Measurements from ENCODE around the gene XKR3. TPM values are rescaled to one million over a fixed set of nuclear protein-coding genes. Genes with fewer than 3 reads are reported as not detected.
A peak's percentile ranks its signal among the peaks of the same experiment; 100 is the strongest.

The XKR3 gene
- total RNA-seq, 4 donors from 2014 or later, result not detected

- no peaks in the 10 kb centered on the region for H3K4me1 ChIP-seq
- no peaks in the 10 kb centered on the region for H3K27me3 ChIP-seq
- H3K27ac ChIP-seq, result no peak overlapping the region
- H3K9me3 ChIP-seq, result no peaks in the 10 kb centered on the region
- DNase-seq, result no peak
- TF ChIP-seq POLR2A (IDR thresholded peaks at IDR 0.05), result no peak
- TF ChIP-seq, protein P1, sequence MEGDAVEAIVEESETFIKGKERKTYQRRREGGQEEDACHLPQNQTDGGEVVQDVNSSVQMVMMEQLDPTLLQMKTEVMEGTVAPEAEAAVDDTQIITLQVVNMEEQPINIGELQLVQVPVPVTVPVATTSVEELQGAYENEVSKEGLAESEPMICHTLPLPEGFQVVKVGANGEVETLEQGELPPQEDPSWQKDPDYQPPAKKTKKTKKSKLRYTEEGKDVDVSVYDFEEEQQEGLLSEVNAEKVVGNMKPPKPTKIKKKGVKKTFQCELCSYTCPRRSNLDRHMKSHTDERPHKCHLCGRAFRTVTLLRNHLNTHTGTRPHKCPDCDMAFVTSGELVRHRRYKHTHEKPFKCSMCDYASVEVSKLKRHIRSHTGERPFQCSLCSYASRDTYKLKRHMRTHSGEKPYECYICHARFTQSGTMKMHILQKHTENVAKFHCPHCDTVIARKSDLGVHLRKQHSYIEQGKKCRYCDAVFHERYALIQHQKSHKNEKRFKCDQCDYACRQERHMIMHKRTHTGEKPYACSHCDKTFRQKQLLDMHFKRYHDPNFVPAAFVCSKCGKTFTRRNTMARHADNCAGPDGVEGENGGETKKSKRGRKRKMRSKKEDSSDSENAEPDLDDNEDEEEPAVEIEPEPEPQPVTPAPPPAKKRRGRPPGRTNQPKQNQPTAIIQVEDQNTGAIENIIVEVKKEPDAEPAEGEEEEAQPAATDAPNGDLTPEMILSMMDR (IDR thresholded peaks at IDR 0.05), result no peak
- H3K36me3 ChIP-seq, result no peaks in the 10 kb centered on the region
- H3K4me3 ChIP-seq, result no peak overlapping the region
These were observed 35.2 kb downstream of the XKR3 start for GRCh38 chr22:16789860-16790493.

DNA sequence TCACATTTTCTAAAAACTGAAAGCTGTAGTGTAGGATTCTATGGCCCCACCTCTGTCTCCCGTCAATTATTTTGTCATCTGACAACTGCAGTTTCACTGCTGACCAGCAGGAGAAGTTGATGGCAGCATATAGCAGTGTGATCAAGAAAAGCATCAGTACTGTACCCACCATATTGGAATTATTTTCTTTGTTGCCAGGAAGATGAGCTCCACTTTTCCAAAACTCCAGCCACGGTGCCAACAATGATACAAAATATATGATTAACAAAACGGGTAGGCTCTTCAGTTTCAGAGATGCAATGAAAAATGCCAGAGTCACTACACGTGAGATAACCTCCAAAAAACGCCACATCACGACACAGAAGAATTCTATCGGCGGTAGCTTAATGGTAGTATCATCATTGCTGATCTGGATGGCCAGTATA is 41.3 kb downstream of the XKR3 start:
- no peak for TF ChIP-seq POLR2A (IDR thresholded peaks at IDR 0.05)
- TF ChIP-seq, protein P1 (IDR thresholded peaks at IDR 0.05), result peak in 1 of 6 experiments; percentile 14
- H3K36me3 ChIP-seq, result no peaks in the 10 kb centered on the region
- DNase-seq, result no peak
- no peaks in the 10 kb centered on the region for H3K9me3 ChIP-seq
- H3K27me3 ChIP-seq, result no peaks in the 10 kb centered on the region
- H3K4me1 ChIP-seq, result no peaks in the 10 kb centered on the region
- no peak overlapping the region for H3K27ac ChIP-seq
- H3K4me3 ChIP-seq, result no peak overlapping the region

- no peak for TF ChIP-seq POLR2A (IDR thresholded peaks at IDR 0.05)
- TF ChIP-seq, protein P1 (IDR thresholded peaks at IDR 0.05), result no peak
- Histone ChIP-seq H3K4me1 (no peaks in the 10 kb centered on the region), H3K36me3 (no peaks in the 10 kb centered on the region), H3K27ac (no peak overlapping the region), H3K27me3 (no peaks in the 10 kb centered on the region), H3K9me3 (no peaks in the 10 kb centered on the region), H3K4me3 (no peak overlapping the region)
- no peak for DNase-seq
These were observed 41.8 kb downstream of the XKR3 start for GRCh38 chr22:16783453-16783852.

- no peak for TF ChIP-seq POLR2A (IDR thresholded peaks at IDR 0.05)
- TF ChIP-seq, protein P1 (IDR thresholded peaks at IDR 0.05), result no peak
- H3K9me3 ChIP-seq, result no peaks in the 10 kb centered on the region
These were observed 43.4 kb downstream of the XKR3 start for GRCh38 chr22:16781764-16782329.

GRCh38 chr22:16781074-16781763 is 44.0 kb downstream of the XKR3 start:
- DNase-seq, result no peak
- Histone ChIP-seq H3K9me3 (no peaks in the 10 kb centered on the region), H3K4me3 (no peak overlapping the region), H3K36me3 (no peaks in the 10 kb centered on the region), H3K4me1 (no peaks in the 10 kb centered on the region), H3K27me3 (no peaks in the 10 kb centered on the region), H3K27ac (no peak overlapping the region)
- TF ChIP-seq POLR2A (IDR thresholded peaks at IDR 0.05), result no peak
- TF ChIP-seq, protein P1 (IDR thresholded peaks at IDR 0.05), result no peak

More at GRCh38 chr22:16781764-16782329, 43.4 kb downstream of the XKR3 start:
- no peaks in the 10 kb centered on the region for H3K4me1 ChIP-seq
- H3K27me3 ChIP-seq, result no peaks in the 10 kb centered on the region
- no peak for DNase-seq
- H3K27ac ChIP-seq, result no peak overlapping the region
- no peak overlapping the region for H3K4me3 ChIP-seq
- no peaks in the 10 kb centered on the region for H3K36me3 ChIP-seq

All from Peyer's patch (tissue), 4 donors.